HUES64 (cell line): Measurements from ENCODE around the gene RFTN1.

Experiments used
- H3K27ac ChIP-seq: 2 replicates; pipeline ENCODE4 v1.7.0; 2013; ENCODE audit warnings: low read depth, low read length, inconsistent platforms
- H3K27me3 ChIP-seq: 2 replicates; pipeline ENCODE4 v1.6.1; 2013; ENCODE audit warnings: mild to moderate bottlenecking, low read length; ENCODE audit not compliant: insufficient read depth
- H3K36me3 ChIP-seq: 2 replicates; pipeline ENCODE4 v1.6.1; 2013; ENCODE audit warnings: mild to moderate bottlenecking, low read length; ENCODE audit not compliant: insufficient read depth
- H3K4me1 ChIP-seq: 2 replicates; pipeline ENCODE4 v1.6.1; 2013; ENCODE audit warnings: mild to moderate bottlenecking, low read length, moderate library complexity; ENCODE audit not compliant: insufficient read depth
- H3K4me3 ChIP-seq: 2 replicates; pipeline ENCODE4 v1.5.1; 2013; ENCODE audit warnings: mild to moderate bottlenecking, low read length, moderate library complexity
- H3K9ac ChIP-seq: 2 replicates; pipeline ENCODE4 v1.6.1; 2013; ENCODE audit warnings: mild to moderate bottlenecking, low read depth, low read length
- H3K9me3 ChIP-seq: 2 replicates; pipeline ENCODE4 v1.6.1; 2013; ENCODE audit warnings: low read depth, low read length; ENCODE audit not compliant: insufficient read depth
- WGBS: fragments of 150-250, 120-280 bp; methylation state at CpG from one replicate; pipeline ENCODE4 v1.1.7; 2013; ENCODE audit warnings: missing lambda C conversion rate; 5-methylcytosine and 5-hydroxymethylcytosine counted together

The RFTN1 gene

DNA sequence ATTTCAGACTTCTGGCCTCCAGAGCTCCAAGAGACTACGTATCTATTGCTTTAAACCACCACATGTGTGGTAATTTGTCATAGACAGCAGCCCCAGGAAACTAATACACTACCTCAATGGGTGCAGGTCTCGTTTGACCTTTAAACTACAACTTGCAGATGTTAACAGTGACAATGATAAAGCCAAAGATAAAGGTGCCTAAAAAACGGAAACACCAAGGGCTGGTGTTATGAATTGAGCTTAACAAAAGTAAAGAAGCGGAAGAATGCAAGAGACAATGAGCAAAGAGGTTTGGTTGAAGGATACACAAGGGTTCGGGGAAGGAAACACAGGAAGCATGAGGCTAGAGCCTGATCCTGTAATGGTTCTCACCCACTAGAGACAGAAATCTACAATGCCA is 50.8 kb downstream of the RFTN1 start:
- no peaks in the 10 kb centered on the region for H3K36me3 ChIP-seq
- H3K27ac ChIP-seq, result no peak overlapping the region
- H3K9me3 ChIP-seq, result no peaks in the 10 kb centered on the region
- H3K9ac ChIP-seq, result no peak overlapping the region
- no peaks in the 10 kb centered on the region for H3K27me3 ChIP-seq
- WGBS, result 80% methylated on average over 5 of the region's 5 CpGs
- H3K4me3 ChIP-seq, result no peak overlapping the region
- H3K4me1 ChIP-seq, result no peaks in the 10 kb centered on the region

GRCh38 chr3:16461463-16462245 is 51.8 kb downstream of the RFTN1 start:
- Histone ChIP-seq H3K36me3 (no peaks in the 10 kb centered on the region), H3K9ac (no peak overlapping the region), H3K27me3 (no peaks in the 10 kb centered on the region), H3K4me3 (no peak overlapping the region), H3K9me3 (no peaks in the 10 kb centered on the region), H3K4me1 (0 out of 2 replicates have a peak, but pooled peaks cover 2% of the 10 kb centered on the region), H3K27ac (no peak overlapping the region)
- WGBS, result 95% methylated on average over 3 of the region's 3 CpGs

DNA sequence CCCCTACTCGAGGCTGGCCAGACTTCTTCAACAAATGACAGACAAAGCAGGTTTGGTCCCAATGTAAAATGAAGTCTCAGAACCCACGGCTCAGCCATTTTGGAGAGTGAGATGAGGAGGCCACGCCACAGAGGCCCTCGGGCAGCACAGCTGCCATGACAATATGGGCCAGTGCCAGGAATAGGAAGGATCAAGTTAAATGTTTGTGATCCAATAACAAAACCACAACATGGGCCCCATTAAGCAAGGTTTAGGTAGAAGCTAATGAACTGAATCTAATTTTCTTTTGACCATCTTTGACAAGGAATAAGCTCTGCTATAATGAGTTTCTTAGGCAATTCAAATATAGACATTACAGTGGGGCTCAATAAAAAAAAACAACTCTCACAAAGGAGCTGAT is 52.6 kb downstream of the RFTN1 start:
- Histone ChIP-seq H3K9me3 (no peaks in the 10 kb centered on the region), H3K36me3 (no peaks in the 10 kb centered on the region), H3K27ac (no peak overlapping the region), H3K27me3 (no peaks in the 10 kb centered on the region), H3K4me1 (peaks cover 9% of the 10 kb centered on the region; the same call in 1 of the 2 replicates), H3K4me3 (no peak overlapping the region), H3K9ac (no peak overlapping the region)
- 94% methylated on average over 4 of the region's 4 CpGs for WGBS

DNA sequence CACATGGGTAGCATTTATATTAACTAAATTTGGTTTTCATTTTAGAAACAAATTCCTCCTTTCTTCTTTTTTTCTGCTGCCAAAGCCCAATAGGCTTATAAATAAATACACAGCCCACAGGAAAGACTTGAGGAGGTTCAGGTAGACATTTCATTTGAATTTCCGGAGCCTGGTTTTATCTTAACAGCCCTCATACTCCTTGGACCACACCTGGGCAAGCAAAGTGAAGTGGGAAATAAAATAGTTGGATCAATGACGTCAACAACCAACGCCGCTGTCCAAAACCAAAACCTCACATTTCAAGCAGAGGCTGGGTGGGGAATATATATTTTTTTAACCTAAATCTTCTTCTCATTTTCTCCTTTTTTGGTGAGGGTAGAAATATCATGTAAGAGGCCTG is 53.2 kb downstream of the RFTN1 start:
- H3K27me3 ChIP-seq, result no peaks in the 10 kb centered on the region
- H3K4me3 ChIP-seq, result no peak overlapping the region
- WGBS, result no CpG with 5 or more reads among the region's 4 CpGs
- no peaks in the 10 kb centered on the region for H3K36me3 ChIP-seq
- H3K9ac ChIP-seq, result no peak overlapping the region
- H3K27ac ChIP-seq, result no peak overlapping the region
- peaks cover 14% of the 10 kb centered on the region for H3K4me1 ChIP-seq
- H3K9me3 ChIP-seq, result no peaks in the 10 kb centered on the region

- no peak overlapping the region for H3K27ac ChIP-seq
- peaks cover 24% of the 10 kb centered on the region for H3K4me1 ChIP-seq
- no peaks in the 10 kb centered on the region for H3K36me3 ChIP-seq
- no peaks in the 10 kb centered on the region for H3K9me3 ChIP-seq
- H3K27me3 ChIP-seq, result no peaks in the 10 kb centered on the region
- no peak overlapping the region for H3K9ac ChIP-seq
- 87% methylated on average over 3 of the region's 3 CpGs for WGBS
- H3K4me3 ChIP-seq, result no peak overlapping the region
These were observed 56.6 kb downstream of the RFTN1 start for GRCh38 chr3:16456784-16457415.

- 55% methylated on average over 8 of the region's 8 CpGs for WGBS
- Histone ChIP-seq H3K9ac (no peak overlapping the region), H3K9me3 (no peaks in the 10 kb centered on the region), H3K27me3 (no peaks in the 10 kb centered on the region), H3K4me3 (no peak overlapping the region), H3K27ac (no peak overlapping the region), H3K36me3 (no peaks in the 10 kb centered on the region), H3K4me1 (peaks cover 24% of the 10 kb centered on the region)
These were observed 57.5 kb downstream of the RFTN1 start for GRCh38 chr3:16455966-16456365.

DNA sequence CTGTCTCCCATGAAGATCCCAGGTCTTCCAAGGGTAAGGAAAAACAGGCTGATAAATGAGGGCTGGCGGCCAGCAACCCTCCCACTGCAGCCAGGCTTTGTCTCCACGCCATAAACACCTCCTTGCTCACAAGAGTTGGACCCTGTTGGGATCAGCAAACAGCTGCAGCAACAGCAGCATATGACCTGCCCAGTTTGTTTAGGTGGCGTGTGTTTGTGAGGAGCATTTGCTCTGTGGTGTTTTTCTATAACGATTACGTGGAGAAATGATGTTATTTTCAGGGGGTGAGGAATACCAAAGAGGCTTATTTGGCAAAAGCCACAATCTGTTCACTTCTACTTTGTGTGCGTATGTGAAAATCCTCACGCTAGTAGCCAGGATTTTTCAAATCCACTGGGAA is 58.5 kb downstream of the RFTN1 start:
- no peaks in the 10 kb centered on the region for H3K27me3 ChIP-seq
- H3K4me1 ChIP-seq, result peaks cover 24% of the 10 kb centered on the region
- no peak overlapping the region for H3K27ac ChIP-seq
- H3K4me3 ChIP-seq, result no peak overlapping the region
- H3K36me3 ChIP-seq, result no peaks in the 10 kb centered on the region
- WGBS, result 87% methylated on average over 7 of the region's 7 CpGs
- no peak overlapping the region for H3K9ac ChIP-seq
- H3K9me3 ChIP-seq, result no peaks in the 10 kb centered on the region

DNA sequence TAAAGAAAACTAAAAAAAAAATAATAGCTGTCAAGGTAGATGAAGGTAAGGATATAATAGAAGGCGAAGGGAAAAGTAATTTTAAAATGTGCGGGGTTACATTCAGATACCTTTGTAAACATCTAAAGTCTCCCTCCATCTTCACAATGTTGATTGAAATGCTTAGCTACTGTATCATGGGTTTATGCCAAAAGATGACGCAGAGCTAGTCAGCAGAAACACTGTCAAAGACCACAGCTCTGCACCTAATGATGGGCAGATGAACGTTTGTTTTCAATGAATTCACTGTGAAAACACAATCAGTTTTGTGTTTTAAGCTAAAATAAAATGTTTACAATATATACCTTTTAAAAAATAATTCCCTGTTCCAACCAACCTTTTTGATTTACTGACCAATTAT is 61.2 kb downstream of the RFTN1 start:
- no peaks in the 10 kb centered on the region for H3K27me3 ChIP-seq
- H3K9me3 ChIP-seq, result no peaks in the 10 kb centered on the region
- 93% methylated on average over 3 of the region's 4 CpGs for WGBS
- no peak overlapping the region for H3K4me3 ChIP-seq
- H3K36me3 ChIP-seq, result no peaks in the 10 kb centered on the region
- no peak overlapping the region for H3K27ac ChIP-seq
- peaks cover 24% of the 10 kb centered on the region for H3K4me1 ChIP-seq
- no peak overlapping the region for H3K9ac ChIP-seq

GRCh38 chr3:16449369-16449768 is 64.1 kb downstream of the RFTN1 start:
- Histone ChIP-seq H3K27ac (no peak overlapping the region), H3K27me3 (no peaks in the 10 kb centered on the region), H3K9me3 (no peaks in the 10 kb centered on the region), H3K4me3 (no peak overlapping the region), H3K4me1 (peaks cover 1% of the 10 kb centered on the region; the same call in 1 of the 2 replicates), H3K36me3 (no peaks in the 10 kb centered on the region), H3K9ac (no peak overlapping the region)
- 88% methylated on average over 6 of the region's 6 CpGs for WGBS

DNA sequence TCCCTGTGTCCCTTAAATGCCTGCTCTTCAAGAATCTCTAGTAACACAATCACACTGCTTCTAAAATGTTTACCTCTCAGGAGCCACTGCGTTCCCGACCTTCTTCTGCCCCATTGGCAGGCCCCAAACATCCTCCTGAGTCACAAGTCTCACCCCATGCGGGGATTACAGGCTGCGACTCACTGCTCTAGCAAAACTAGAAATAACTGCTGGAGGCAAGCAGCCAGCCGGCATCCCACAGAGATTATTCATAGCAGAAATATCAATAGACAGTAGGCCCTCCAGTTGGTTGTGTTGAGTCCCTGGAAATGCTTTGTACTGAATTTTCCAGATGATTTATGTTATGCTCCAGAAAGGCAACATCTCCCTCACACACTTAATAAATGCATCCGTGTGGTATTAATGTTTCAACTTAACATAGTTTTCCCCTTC is 64.8 kb downstream of the RFTN1 start:
- H3K9me3 ChIP-seq, result no peaks in the 10 kb centered on the region
- H3K27ac ChIP-seq, result no peak overlapping the region
- H3K4me3 ChIP-seq, result no peak overlapping the region
- 36% methylated on average over 5 of the region's 6 CpGs for WGBS
- no peaks in the 10 kb centered on the region for H3K27me3 ChIP-seq
- H3K36me3 ChIP-seq, result no peaks in the 10 kb centered on the region
- no peaks in the 10 kb centered on the region; the same call in 1 of the 2 replicates for H3K4me1 ChIP-seq
- no peak overlapping the region for H3K9ac ChIP-seq

GRCh38 chr3:16447135-16447534 is 66.4 kb downstream of the RFTN1 start:
- H3K27ac ChIP-seq, result no peak overlapping the region
- 96% methylated on average over 4 of the region's 4 CpGs for WGBS
- no peaks in the 10 kb centered on the region for H3K36me3 ChIP-seq
- H3K27me3 ChIP-seq, result no peaks in the 10 kb centered on the region
- no peak overlapping the region for H3K9ac ChIP-seq
- no peaks in the 10 kb centered on the region for H3K9me3 ChIP-seq
- H3K4me1 ChIP-seq, result no peaks in the 10 kb centered on the region; the same call in 1 of the 2 replicates
- H3K4me3 ChIP-seq, result no peak overlapping the region
